Smooth muscle cell of bladder (primary cell): ENCODE measurements around the gene CARM1. TPM values are rescaled to one million over a fixed set of nuclear protein-coding genes. Genes with fewer than 3 reads are reported as not detected.

ENCODE experiments used
- total RNA-seq: library from RNA; depleted of rRNA; stranded (reverse); fragments of >200 nt; gene quantifications from 2 replicates; pipeline ENCODE4 v1.2.3, GENCODE V29; 2014

CARM1 gene
- total RNA-seq = 15.5 and 17.0 TPM in 2 replicates

GRCh38 chr19:10870955-10871603, at the start of gene CARM1:
Gene CARM1 (plus strand): TSS chr19:10871553. CDS start chr19:10871703, 150 bp downstream.

GRCh38 chr19:10835754-10836478, 35.4 kb upstream of the CARM1 start, which contains the start of gene TMED1:
Gene TMED1 (minus strand): TSS chr19:10836212. CDS start chr19:10836191, 21 bp downstream.

GRCh38 chr19:10848230-10848856, 23.0 kb upstream of the CARM1 start, which contains the start of gene C19orf38:
Gene C19orf38 (plus strand): TSS chr19:10848415. CDS start chr19:10848509, 94 bp downstream.

GRCh38 chr19:10928563-10929401, 57.4 kb downstream of the CARM1 start, which contains the start of the genes TIMM29 and YIPF2:
Gene TIMM29 (plus strand): TSS chr19:10928811. CDS start chr19:10928823, 12 bp downstream.
Gene YIPF2 (minus strand): TSS chr19:10928639. CDS start chr19:10928410, 229 bp downstream.

GRCh38 chr19:10960314-10961072, 89.1 kb downstream of the CARM1 start, which contains the start of gene SMARCA4:
Gene SMARCA4 (plus strand): TSS chr19:10961030. CDS start chr19:10984152, 23,122 bp downstream.

Other genes starting within 250 kb of the CARM1 start
- 28.4 and 35.5 TPM in 2 replicates for gene SLC44A2, start 246.0 kb upstream of the CARM1 start, total RNA-seq
- gene ILF3, start 217.2 kb upstream of the CARM1 start, total RNA-seq = 60.4 and 69.0 TPM in 2 replicates
- 26.0 and 31.1 TPM in 2 replicates for gene QTRT1, start 170.1 kb upstream of the CARM1 start, total RNA-seq
- gene DNM2, start 153.5 kb upstream of the CARM1 start, total RNA-seq = 64.3 and 64.7 TPM in 2 replicates
- gene TMED1, start 35.3 kb upstream of the CARM1 start, total RNA-seq = 52.9 and 53.9 TPM in 2 replicates
- 0.09 and 0.28 TPM in 2 replicates for gene C19orf38, start 23.1 kb upstream of the CARM1 start, total RNA-seq
- gene YIPF2, start 57.1 kb downstream of the CARM1 start, total RNA-seq = 119 and 153 TPM in 2 replicates
- gene TIMM29, start 57.3 kb downstream of the CARM1 start, total RNA-seq = 22.8 and 26.2 TPM in 2 replicates
- 35.0 and 38.8 TPM in 2 replicates for gene SMARCA4, start 89.5 kb downstream of the CARM1 start, total RNA-seq
- 241 and 268 TPM in 2 replicates for gene LDLR, start 217.9 kb downstream of the CARM1 start, total RNA-seq